SIG-M5 (cell line): ENCODE results near the gene MOB4.
"Not testable (repeated sequence)": the region's sequence is repeated elsewhere in the genome, so short reads cannot be mapped to it uniquely, and the experiment has no call there.

Source experiments
- DNase-seq: peaks from one replicate; lab custom pipeline; 2025; lab: John Stamatoyannopoulos, UW

MOB4 gene

GRCh38 chr2:197514754-197515153 is 1.1 kb upstream of the MOB4 start:
- no peak for DNase-seq

- DNase-seq = no peak
Observed at GRCh38 chr2:197515315-197515738, 539 bp upstream of the MOB4 start.

GRCh38 chr2:197516393-197516761 is 511 bp downstream of the MOB4 start:
- DNase-seq = no peak

- DNase-seq = no peak
Observed at GRCh38 chr2:197517150-197517549, 1.3 kb downstream of the MOB4 start.

- no peak for DNase-seq
Observed at GRCh38 chr2:197538412-197538811, 22.5 kb downstream of the MOB4 start.

GRCh38 chr2:197539734-197540133 is 23.9 kb downstream of the MOB4 start:
- DNase-seq = no peak

- no peak for DNase-seq
Observed at GRCh38 chr2:197543206-197543605, 27.3 kb downstream of the MOB4 start.

GRCh38 chr2:197547163-197547900 is 31.5 kb downstream of the MOB4 start:
- DNase-seq = no peak

- DNase-seq = no peak
Observed at GRCh38 chr2:197548582-197548981, 32.7 kb downstream of the MOB4 start.

GRCh38 chr2:197551260-197551659 is 35.4 kb downstream of the MOB4 start:
- DNase-seq = not testable (repeated sequence)

GRCh38 chr2:197555467-197555866 is 39.6 kb downstream of the MOB4 start:
- no peak for DNase-seq

- DNase-seq = no peak
Observed at GRCh38 chr2:197556456-197556855, 40.6 kb downstream of the MOB4 start.

- DNase-seq = no peak
Observed at GRCh38 chr2:197558393-197558792, 42.5 kb downstream of the MOB4 start.

- no peak for DNase-seq
Observed at GRCh38 chr2:197559681-197560080, 43.8 kb downstream of the MOB4 start.

GRCh38 chr2:197560146-197560665 is 44.3 kb downstream of the MOB4 start:
- DNase-seq = no peak

- DNase-seq = no peak
Observed at GRCh38 chr2:197571627-197572271, 55.9 kb downstream of the MOB4 start.

GRCh38 chr2:197573608-197574007 is 57.7 kb downstream of the MOB4 start:
- DNase-seq = no peak

- DNase-seq = no peak
Observed at GRCh38 chr2:197575987-197576386, 60.1 kb downstream of the MOB4 start.

- no peak for DNase-seq
Observed at GRCh38 chr2:197576631-197577030, 60.8 kb downstream of the MOB4 start.

GRCh38 chr2:197577446-197577845 is 61.6 kb downstream of the MOB4 start:
- DNase-seq = no peak

- not testable (repeated sequence) for DNase-seq
Observed at GRCh38 chr2:197578294-197578693, 62.4 kb downstream of the MOB4 start.

- not testable (repeated sequence) for DNase-seq
Observed at GRCh38 chr2:197580166-197580565, 64.3 kb downstream of the MOB4 start.

GRCh38 chr2:197587255-197587654 is 71.4 kb downstream of the MOB4 start:
- DNase-seq = not testable (repeated sequence)
